HG03097 (cell line): Measurements from ENCODE around the gene EYS.
"Not testable (repeated sequence)": the region's sequence is repeated elsewhere in the genome, so short reads cannot be mapped to it uniquely, and the experiment has no call there.

Experiments used
- ATAC-seq: cut with Tn5 transposase; IDR thresholded peaks from one replicate; pipeline ENCODE4 v1.9.1; 2021; ENCODE audit not compliant: unreplicated experiment, low FRiP score

Gene EYS

GRCh38 chr6:63740709-63741108 is 1966.3 kb downstream of the EYS start:
- no peak for ATAC-seq

GRCh38 chr6:63739094-63739687 is 1967.8 kb downstream of the EYS start:
- no peak for ATAC-seq

- ATAC-seq = not testable (repeated sequence)
These were observed 1968.8 kb downstream of the EYS start for GRCh38 chr6:63738190-63738589.

GRCh38 chr6:63734923-63735322 is 1972.1 kb downstream of the EYS start:
- no peak for ATAC-seq

GRCh38 chr6:63732336-63732735 is 1974.7 kb downstream of the EYS start:
- no peak for ATAC-seq

- ATAC-seq = no peak
These were observed 1975.1 kb downstream of the EYS start for GRCh38 chr6:63731930-63732329.

GRCh38 chr6:63730311-63730710 is 1976.7 kb downstream of the EYS start:
- ATAC-seq = no peak

GRCh38 chr6:63724721-63725120 is 1982.3 kb downstream of the EYS start:
- no peak for ATAC-seq

- no peak for ATAC-seq
These were observed 1985.8 kb downstream of the EYS start for GRCh38 chr6:63721181-63721580.

- no peak for ATAC-seq
These were observed 1990.9 kb downstream of the EYS start for GRCh38 chr6:63716169-63716568.

GRCh38 chr6:63714091-63714490 is 1992.9 kb downstream of the EYS start:
- ATAC-seq = no peak

- no peak for ATAC-seq
These were observed 1993.7 kb downstream of the EYS start for GRCh38 chr6:63713332-63713731.

GRCh38 chr6:63709148-63709547 is 1997.9 kb downstream of the EYS start:
- ATAC-seq = no peak

GRCh38 chr6:63708631-63709030 is 1998.4 kb downstream of the EYS start:
- ATAC-seq = no peak

- ATAC-seq = no peak
These were observed 2000.4 kb downstream of the EYS start for GRCh38 chr6:63706630-63707029.

GRCh38 chr6:63705707-63706106 is 2001.3 kb downstream of the EYS start:
- no peak for ATAC-seq

- no peak for ATAC-seq
These were observed 2016.8 kb downstream of the EYS start for GRCh38 chr6:63690221-63690620.

GRCh38 chr6:63689421-63689820 is 2017.6 kb downstream of the EYS start:
- no peak for ATAC-seq

- ATAC-seq = peak; percentile 69
These were observed 2021.3 kb downstream of the EYS start for GRCh38 chr6:63685446-63686379.

- ATAC-seq = no peak
These were observed 2023.9 kb downstream of the EYS start for GRCh38 chr6:63683071-63683603.

GRCh38 chr6:63677282-63677681 is 2029.7 kb downstream of the EYS start:
- no peak for ATAC-seq
